Neural cell (in vitro differentiated cells): ENCODE data around the gene MAOB. TPM values are rescaled to one million over a fixed set of nuclear protein-coding genes. Genes with fewer than 3 reads are reported as not detected.

ENCODE experiments used
- H2AFZ ChIP-seq: fragments of 200-600, 300-800 bp; sonication (generic), shearing (Covaris generic); 2 replicates; pipeline ENCODE4 v1.6.0; 2014; ENCODE audit warnings: low read depth, mild to moderate bottlenecking, antibody characterized with exemption, low read length, moderate library complexity
- H3F3A ChIP-seq: fragments of 200-600 bp; shearing (Covaris generic); 2 replicates; pipeline ENCODE4 v1.6.1; 2016; ENCODE audit warnings: mild to moderate bottlenecking, moderate library complexity, mixed read lengths, antibody characterized with exemption, low read length; ENCODE audit not compliant: insufficient read depth, poor library complexity, severe bottlenecking
- H3K27ac ChIP-seq: fragments of 200-600, 300-800 bp; sonication (generic), shearing (Covaris generic); 2 replicates; pipeline ENCODE4 v1.5.1; 2014; ENCODE audit warnings: mild to moderate bottlenecking, low read length, moderate library complexity
- H3K27me3 ChIP-seq: fragments of 300-800, 200-600 bp; sonication (generic), shearing (Covaris generic); 2 replicates; pipeline ENCODE4 v1.6.0; 2014; ENCODE audit warnings: mild to moderate bottlenecking, low read depth, low read length, moderate library complexity; ENCODE audit not compliant: insufficient read depth
- H3K36me3 ChIP-seq: fragments of 300-800, 200-600 bp; sonication (generic), shearing (Covaris generic); 2 replicates; pipeline ENCODE4 v1.5.1; 2014; ENCODE audit warnings: mild to moderate bottlenecking, antibody characterized with exemption, low read length, moderate library complexity; ENCODE audit not compliant: insufficient read depth
- H3K4me2 ChIP-seq: fragments of 300-800, 200-600 bp; sonication (generic), shearing (Covaris generic); 2 replicates; pipeline ENCODE4 v1.6.0; 2014; ENCODE audit warnings: mild to moderate bottlenecking, low read length
- H3K4me3 ChIP-seq: fragments of 300-800, 200-600 bp; sonication (generic), shearing (Covaris generic); 2 replicates; pipeline ENCODE4 v1.5.1; 2014; ENCODE audit warnings: mild to moderate bottlenecking, low read length, moderate library complexity
- H3K79me2 ChIP-seq: fragments of 200-600 bp; shearing (Covaris generic); replicated peaks from 2 replicates; pipeline ENCODE4 v1.6.0; 2014; ENCODE audit warnings: mild to moderate bottlenecking, low read length, moderate library complexity; ENCODE audit not compliant: insufficient read depth
- H3K9ac ChIP-seq: fragments of 300-800, 200-600 bp; sonication (generic), shearing (Covaris generic); 2 replicates; pipeline ENCODE4 v1.6.1; 2016; ENCODE audit warnings: mild to moderate bottlenecking, low read length, mixed read lengths
- H3K9me2 ChIP-seq: fragments of 200-600 bp; shearing (Covaris generic); 2 replicates; pipeline ENCODE4 v1.6.1; 2016; ENCODE audit warnings: mild to moderate bottlenecking, low read length, mixed read lengths; ENCODE audit not compliant: insufficient read depth
- H3K9me3 ChIP-seq: fragments of 200-600, 300-800 bp; sonication (generic), shearing (Covaris generic); 2 replicates; pipeline ENCODE4 v1.6.1; 2016; ENCODE audit warnings: mild to moderate bottlenecking, mixed run types, low read length, moderate library complexity, mixed read lengths
- H4K20me1 ChIP-seq: fragments of 200-600 bp; shearing (Covaris generic); 2 replicates; pipeline ENCODE4 v1.6.1; 2016; ENCODE audit warnings: mild to moderate bottlenecking, mixed run types; ENCODE audit not compliant: insufficient read depth
- CTCF ChIP-seq: fragments of 450-650 bp; IDR thresholded peaks from 2 replicates; pipeline ENCODE4 v1.5.1; 2014; ENCODE audit warnings: antibody characterized with exemption, mild to moderate bottlenecking, moderate library complexity; ENCODE audit not compliant: poor library complexity, severe bottlenecking
- EP300 ChIP-seq: fragments of 450-650 bp; conservative IDR thresholded peaks from 2 replicates; pipeline ENCODE4 v1.6.1; 2014; ENCODE audit warnings: antibody characterized with exemption, mild to moderate bottlenecking, moderate library complexity; ENCODE audit not compliant: poor library complexity, severe bottlenecking
- EZH2 ChIP-seq: fragments of 200-600, 300-800 bp; shearing (Covaris generic), sonication (generic); IDR thresholded peaks from 2 replicates; pipeline ENCODE4 v1.6.1; 2014; ENCODE audit warnings: antibody characterized with exemption, low read length, borderline replicate concordance, mild to moderate bottlenecking; ENCODE audit not compliant: insufficient read depth, poor library complexity, severe bottlenecking
- MXI1 ChIP-seq: fragments of 450-650 bp; conservative IDR thresholded peaks from 2 replicates; pipeline ENCODE4 v1.6.1; 2014; ENCODE audit warnings: antibody characterized with exemption, mild to moderate bottlenecking; ENCODE audit not compliant: poor library complexity, severe bottlenecking
- POLR2AphosphoS5 ChIP-seq: IDR thresholded peaks from 2 replicates; pipeline ENCODE4 v1.6.1; 2012
- RAD21 ChIP-seq: fragments of 450-650 bp; conservative IDR thresholded peaks from 2 replicates; pipeline ENCODE4 v1.6.1; 2014; ENCODE audit warnings: antibody characterized with exemption, mild to moderate bottlenecking, moderate library complexity
- REST ChIP-seq: IDR thresholded peaks from 2 replicates; pipeline ENCODE4 v1.6.1; 2012; ENCODE audit warnings: borderline replicate concordance
- SMC3 ChIP-seq: fragments of 450-650 bp; conservative IDR thresholded peaks from 2 replicates; pipeline ENCODE4 v1.6.1; 2014; ENCODE audit warnings: antibody characterized with exemption, mild to moderate bottlenecking, moderate library complexity; ENCODE audit not compliant: poor library complexity
- TAF1 ChIP-seq: IDR thresholded peaks from 2 replicates; pipeline ENCODE4 v1.6.1; 2012; ENCODE audit warnings: low read depth
- polyA plus RNA-seq: library from polyadenylated mRNA; depleted of rRNA; stranded (reverse); fragments of >200 nt; gene quantifications from 2 replicates; pipeline ENCODE4 v1.2.3, GENCODE V29; 2014

The MAOB gene
- polyA plus RNA-seq, 1 donor from 2014 or later, result not detected

- Histone ChIP-seq H2AFZ (no peak overlapping the region), H3K4me3 (no peak overlapping the region), H3K9me2 (no peaks in the 10 kb centered on the region), H3K36me3 (no peaks in the 10 kb centered on the region), H3K27me3 (no peaks in the 10 kb centered on the region), H3K4me2 (no peak overlapping the region), H3K79me2 (no peaks in the 10 kb centered on the region), H3K27ac (no peak overlapping the region), H3K9me3 (no peaks in the 10 kb centered on the region), H4K20me1 (no peaks in the 10 kb centered on the region), H3F3A (no peaks in the 10 kb centered on the region), H3K9ac (no peak overlapping the region)
- no peak for TF ChIP-seq TAF1
- no peak for TF ChIP-seq SMC3
- TF ChIP-seq RAD21, result no peak
- no peak for TF ChIP-seq CTCF
- no peak for TF ChIP-seq MXI1
- no peak for TF ChIP-seq EP300
- no peak for TF ChIP-seq REST
- TF ChIP-seq EZH2, result no peak
- TF ChIP-seq POLR2AphosphoS5, result no peak
Observed at GRCh38 chrX:43815209-43815608, 67.0 kb downstream of the MAOB start.

GRCh38 chrX:43813898-43814297 is 68.4 kb downstream of the MAOB start:
- Histone ChIP-seq H3K4me3 (no peak overlapping the region), H3K79me2 (no peaks in the 10 kb centered on the region), H3K9me2 (no peaks in the 10 kb centered on the region), H3F3A (no peaks in the 10 kb centered on the region), H3K27ac (no peak overlapping the region), H3K4me2 (no peak overlapping the region), H4K20me1 (no peaks in the 10 kb centered on the region), H3K9ac (no peak overlapping the region), H3K9me3 (no peaks in the 10 kb centered on the region), H3K27me3 (no peaks in the 10 kb centered on the region), H2AFZ (no peak overlapping the region), H3K36me3 (no peaks in the 10 kb centered on the region)
- no peak for TF ChIP-seq POLR2AphosphoS5
- no peak for TF ChIP-seq REST
- TF ChIP-seq CTCF, result no peak
- no peak for TF ChIP-seq SMC3
- TF ChIP-seq EP300, result no peak
- TF ChIP-seq RAD21, result no peak
- no peak for TF ChIP-seq TAF1
- TF ChIP-seq EZH2, result no peak
- no peak for TF ChIP-seq MXI1
